Kasumi-1 (cell line): ENCODE measurements around the gene ZMAT5.
A peak's percentile ranks its signal among the peaks of the same experiment; 100 is the strongest.

Experiments
- DNase-seq, 2 experiments: peaks; one replicate each; lab custom pipeline; 2025; lab: John Stamatoyannopoulos, UW

The ZMAT5 gene

DNA sequence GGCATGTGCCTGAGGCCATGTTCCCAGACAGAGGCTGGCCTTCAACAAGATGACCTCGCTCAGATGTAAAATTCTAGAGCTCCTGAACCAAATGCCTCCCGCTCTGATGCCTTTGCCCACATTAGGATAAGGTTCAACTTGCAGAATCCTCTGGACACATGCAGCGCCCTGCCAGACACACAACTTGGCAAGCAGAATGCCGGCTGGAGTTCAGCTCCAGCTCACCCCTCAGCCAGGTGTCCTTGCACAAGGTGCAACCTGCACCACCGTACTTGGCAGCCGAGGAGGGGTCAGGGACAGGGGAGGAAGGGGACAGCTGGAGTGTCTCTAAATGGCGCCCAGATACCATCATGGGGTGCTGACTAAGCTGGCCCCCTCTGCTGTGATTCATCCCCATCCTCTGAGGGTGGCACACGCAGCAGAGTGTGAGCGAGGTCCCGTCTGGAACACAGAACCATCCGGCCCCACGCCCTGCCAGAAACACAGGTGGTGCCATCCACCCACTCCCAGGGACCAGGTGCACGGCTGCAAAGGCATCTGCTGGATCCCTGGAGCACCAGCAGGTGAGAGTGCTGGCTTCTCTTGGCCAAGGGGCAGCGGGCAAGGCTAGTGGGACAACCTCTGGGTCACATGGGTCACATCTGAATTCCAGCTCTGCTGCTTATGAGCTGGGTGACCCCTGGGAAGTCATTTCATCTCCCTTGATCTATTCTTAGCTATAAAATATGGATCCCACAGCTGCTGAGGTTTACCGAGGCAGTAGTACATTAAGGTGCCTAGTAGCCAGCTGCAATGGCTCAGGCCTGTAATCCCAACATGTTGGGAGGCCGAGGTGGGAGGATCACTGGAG, 12.8 kb downstream of the ZMAT5 start:
- no peak for DNase-seq

GRCh38 chr22:29751669-29752068, 15.1 kb downstream of the ZMAT5 start:
- no peak for DNase-seq

- peak; percentile 75 to 83 for DNase-seq
Observed at GRCh38 chr22:29750559-29751538, 16.0 kb downstream of the ZMAT5 start.

DNA sequence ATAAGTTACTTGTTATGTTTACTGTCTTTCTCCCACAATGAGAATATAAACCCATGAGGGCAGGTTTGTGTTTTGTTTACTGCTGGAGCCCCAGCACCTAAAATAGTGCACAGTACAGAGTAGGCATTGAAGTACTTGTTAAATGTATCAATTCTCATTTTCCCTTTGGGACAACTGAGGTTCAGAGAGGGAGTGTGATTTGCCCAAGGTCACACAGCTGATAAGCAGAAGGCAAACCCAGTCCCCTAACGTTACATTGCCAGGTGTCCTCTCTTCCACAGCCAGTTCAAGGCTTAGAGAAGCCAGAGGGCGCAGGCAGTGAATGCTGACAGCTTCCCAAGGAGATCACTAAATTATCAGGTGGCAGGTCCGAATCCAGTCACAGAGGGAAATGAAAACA, 16.8 kb downstream of the ZMAT5 start:
- no peak for DNase-seq

GRCh38 chr22:29748248-29748893, 18.4 kb downstream of the ZMAT5 start:
- DNase-seq: no peak

DNA sequence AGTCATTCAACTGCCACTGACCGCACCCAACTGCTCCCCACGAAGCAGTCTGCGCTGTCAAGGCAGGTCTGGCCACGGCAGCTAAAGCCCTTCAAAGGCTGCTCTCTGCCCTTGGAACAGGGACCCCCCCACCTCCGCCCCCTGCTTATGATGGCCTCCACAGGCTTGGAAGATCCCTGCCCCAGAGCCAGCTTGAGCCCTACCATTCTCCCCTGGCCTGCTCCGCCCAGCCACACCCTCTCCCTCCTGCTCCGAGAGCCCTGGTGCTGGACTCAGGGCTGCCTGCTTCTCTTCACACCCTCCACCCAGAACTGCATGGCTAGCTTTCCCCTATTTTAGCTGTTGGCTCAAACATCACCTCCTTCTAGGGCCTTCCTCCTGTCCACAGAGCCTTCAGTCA, 19.0 kb downstream of the ZMAT5 start:
- DNase-seq: no peak

GRCh38 chr22:29744902-29745301, 21.9 kb downstream of the ZMAT5 start:
- DNase-seq: no peak

DNA sequence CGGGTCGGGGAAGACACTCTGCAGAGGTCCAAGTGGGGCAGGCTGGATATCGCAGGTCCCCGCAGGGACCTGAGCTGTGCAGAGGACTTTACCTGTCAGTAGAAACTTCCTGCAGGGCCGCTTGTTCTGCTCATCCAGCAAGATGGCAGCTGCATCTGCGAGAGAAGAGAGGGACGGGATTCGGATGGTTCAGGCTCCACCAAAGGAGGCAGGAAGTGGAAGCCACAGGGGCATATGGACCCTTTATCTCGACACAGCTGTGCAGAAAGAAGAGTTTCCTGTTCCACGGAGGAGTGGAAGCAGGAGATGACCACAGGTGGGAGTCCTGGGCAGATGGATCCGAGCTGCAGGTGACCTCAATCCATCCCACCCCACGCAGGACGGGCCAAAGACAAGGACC, 24.5 kb downstream of the ZMAT5 start:
- no peak for DNase-seq

GRCh38 chr22:29741926-29742325, 24.9 kb downstream of the ZMAT5 start:
- no peak for DNase-seq

- DNase-seq: no peak
Observed at GRCh38 chr22:29740216-29740615, 26.6 kb downstream of the ZMAT5 start.

DNA sequence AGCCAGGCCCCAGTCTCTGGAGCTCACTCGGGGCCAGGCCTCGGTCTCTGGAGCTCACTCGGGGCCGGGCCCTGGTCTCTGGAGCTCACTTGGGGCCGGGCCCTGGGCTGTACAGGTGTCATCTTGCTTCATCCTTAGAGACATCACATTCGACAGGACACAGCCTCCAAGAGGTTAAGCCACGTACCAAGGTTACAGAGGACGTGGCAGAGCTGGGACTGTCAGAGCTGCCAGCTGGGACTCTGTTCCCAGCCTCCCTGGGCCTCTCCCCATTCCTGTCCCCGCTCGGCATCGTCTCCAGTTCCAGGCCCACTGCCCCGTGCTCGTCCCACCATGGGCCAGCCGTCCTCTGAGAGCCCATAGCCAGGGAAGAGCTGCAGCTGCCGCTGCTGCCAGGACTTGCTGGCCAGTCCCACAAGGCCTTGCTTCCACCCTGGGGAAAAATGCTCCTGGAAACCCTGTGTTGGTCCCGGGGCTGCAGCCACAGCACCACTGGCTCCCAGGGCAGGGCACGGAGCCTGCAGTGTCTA, 27.4 kb downstream of the ZMAT5 start:
- DNase-seq: no peak

DNA sequence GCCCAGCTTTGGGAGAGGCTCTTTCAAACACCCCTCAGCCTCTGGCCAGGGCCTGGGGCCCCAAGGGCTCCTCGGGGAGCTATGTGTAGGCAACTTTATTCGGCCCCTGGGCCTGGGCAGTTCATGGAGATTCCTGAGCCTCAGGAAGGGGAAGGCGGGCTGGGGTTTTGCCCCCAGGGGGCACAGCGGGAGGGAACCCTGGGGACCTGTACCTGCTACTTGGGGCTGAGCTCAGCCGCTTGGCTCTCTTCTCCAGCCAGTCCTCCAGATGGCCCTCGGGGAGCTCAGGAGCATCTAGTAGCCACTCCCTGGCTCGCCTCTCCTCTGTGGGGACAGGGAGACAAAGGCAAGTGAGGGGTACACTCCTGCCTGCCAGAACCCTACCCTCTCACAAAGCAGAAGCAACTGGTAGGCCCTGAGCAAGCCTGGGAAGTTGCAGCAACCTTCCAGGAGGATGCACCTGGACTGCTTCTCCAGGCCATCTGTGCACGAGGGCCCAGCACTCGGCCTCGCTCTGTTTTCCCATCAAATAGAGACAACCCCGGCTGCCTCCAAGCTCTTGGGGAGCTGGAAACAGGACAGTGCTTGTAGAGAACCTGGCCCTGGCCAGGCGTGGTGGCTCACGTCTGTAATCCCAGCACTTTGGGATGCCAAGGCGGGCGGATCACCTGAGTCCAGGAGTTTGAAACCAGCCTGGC, 28.5 kb downstream of the ZMAT5 start:
- DNase-seq: no peak

GRCh38 chr22:29737251-29738117, 29.3 kb downstream of the ZMAT5 start:
- DNase-seq: no peak

DNA sequence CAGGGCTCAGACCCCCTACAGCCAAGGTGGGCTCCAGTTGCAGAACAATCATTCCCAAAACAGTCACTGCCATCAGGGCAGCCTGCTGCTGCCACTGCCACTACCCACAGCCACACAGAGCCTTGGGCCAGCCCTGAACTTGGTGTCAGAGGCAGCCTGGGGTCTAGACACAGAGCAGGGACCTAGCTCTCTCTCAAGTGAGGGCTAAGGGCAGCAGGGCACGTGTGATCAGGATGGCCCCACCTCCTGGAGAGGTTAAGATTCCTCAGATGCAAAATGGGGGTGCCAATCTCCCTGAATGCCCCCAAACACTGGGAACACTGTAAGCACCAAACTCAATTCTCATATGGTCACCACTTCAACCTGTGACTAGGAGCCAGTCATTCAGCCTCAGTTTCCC, 31.4 kb downstream of the ZMAT5 start:
- no peak for DNase-seq

DNA sequence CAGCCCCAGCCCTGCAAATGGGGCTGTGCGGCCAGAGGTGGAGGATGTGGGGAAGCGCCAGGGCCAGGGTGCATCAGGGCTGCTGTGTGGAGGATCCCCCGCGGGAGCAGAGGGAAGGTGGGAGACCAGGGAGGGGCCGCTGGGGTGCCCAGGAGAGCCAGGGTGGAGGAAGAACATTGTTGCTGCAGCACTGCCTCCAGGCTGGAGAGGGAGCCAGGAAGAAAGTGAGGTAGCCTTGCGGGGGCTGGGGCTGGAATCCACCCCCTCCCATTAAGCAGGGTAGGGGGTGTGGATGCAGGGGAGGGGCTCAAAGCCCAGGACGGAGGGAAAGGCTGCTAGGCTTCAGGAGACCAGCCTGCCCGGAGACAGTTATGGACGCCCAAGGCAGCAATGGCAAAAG, 32.0 kb downstream of the ZMAT5 start:
- DNase-seq: no peak

DNA sequence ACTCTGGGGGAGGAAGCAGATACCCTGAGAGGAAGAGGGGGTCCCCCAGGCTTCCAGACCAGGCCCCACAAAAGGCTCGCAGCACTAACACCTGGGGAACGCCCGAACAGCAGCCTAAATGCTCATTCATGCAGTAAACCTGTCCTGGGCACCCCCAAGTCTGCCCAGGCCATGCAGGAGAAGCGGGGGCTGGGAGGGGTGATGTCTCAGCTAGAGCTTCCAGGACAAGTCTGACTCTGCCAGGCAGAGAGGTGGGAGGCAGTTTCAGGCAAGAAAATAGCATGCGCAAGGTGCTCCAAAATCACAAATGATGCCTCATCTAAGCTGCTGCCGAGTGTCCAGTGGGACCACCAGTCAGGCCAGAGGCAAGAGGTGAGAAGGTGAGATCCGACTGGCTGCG, 32.4 kb downstream of the ZMAT5 start:
- no peak for DNase-seq

DNA sequence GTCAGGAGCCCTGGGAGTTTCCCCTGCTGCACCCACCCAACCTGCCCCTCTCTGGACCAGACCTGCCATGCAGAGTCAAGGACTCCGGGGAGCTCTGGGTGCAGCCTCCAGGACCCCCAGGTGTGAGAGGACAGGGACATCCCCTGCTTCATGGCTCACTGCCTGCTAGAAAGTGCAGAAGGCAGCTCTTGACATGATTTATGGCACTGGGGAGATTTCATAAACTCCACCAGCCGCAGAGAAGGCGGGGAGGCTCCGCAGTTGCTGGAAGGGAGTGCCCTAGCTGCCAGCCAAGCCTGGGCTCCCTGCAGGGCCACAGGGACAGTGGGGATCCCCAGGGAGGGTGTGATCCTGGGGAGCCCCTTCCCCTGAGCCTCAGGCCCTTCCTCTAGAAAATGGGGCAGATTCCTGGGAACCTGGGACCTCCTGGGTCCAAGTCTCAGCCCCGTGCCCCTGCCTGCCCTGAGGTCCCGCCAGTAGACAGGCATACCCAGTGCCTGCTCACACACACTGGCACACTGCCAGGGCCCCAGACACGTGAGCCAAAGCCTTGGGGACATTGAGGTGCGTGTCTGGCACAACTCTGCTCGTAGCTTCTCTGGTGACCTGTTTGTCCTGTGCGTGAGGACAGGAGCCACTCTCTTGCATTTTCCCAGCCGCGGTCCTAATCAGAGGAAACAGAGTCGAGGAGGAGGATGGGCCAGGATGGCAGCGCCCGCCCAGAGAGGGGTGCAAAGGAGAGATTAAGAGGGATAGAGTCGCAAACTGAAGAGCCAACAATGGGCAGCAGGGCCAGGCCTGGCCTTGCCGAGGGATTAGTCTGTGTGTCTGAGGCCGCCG, 33.2 kb downstream of the ZMAT5 start:
- DNase-seq: no peak

GRCh38 chr22:29732883-29733282, 33.9 kb downstream of the ZMAT5 start:
- no peak for DNase-seq

DNA sequence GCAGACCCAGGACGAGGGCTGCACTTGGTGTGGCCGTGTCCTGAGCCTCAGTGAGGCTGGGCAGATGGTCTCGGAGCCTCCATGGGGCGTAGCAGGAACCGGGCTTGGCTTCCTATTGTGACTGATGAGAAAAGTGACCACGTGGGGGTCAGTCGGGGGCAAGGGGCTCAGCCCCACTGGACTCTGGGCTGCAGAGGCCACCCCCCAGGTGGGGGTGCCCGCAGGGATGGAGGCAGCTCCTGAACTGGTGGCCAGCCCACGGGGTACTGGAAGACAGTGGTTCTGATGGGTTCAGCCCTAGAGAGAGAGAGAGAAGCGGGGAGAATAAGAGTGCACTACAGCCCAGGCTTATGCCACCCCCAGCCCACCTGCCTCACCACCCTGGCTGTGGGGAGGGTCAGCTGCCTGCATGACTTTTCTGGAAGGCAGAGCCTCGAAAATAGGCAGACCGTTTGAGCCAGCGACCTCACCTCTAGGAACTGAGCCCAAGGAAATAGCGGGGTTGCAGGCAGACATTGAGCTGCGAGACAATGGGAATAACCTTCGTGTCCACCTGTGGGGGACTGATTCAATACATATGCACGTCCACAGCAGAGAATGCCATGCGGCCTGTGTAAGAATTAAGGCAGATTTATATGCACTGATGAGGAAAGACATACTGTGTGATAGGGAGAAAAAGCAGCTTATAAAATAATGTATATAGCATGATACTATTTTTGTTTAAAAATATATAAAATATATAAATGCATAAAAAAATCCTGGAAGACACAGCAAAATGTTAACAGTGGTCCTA, 35.6 kb downstream of the ZMAT5 start:
- no peak for DNase-seq
